Testis (tissue), 2 donors: Measurements from ENCODE around the gene SYTL1.

Source experiments
- POLR2A ChIP-seq: fragments of 450-650 bp; IDR thresholded peaks from one replicate; pipeline ENCODE4 v1.6.1; 2017; ENCODE audit warnings: antibody characterized with exemption, mild to moderate bottlenecking, moderate library complexity
- TF ChIP-seq, protein P1 (sequence below), 3 experiments: fragments of 450-650 bp in 2 of 3; fragments of 200-600 bp in 1 of 3; sonication (generic) in 1 of 3; IDR thresholded peaks; one replicate each; pipeline ENCODE4 v1.5.1; 2016 to 2019; ENCODE audit warnings: antibody characterized with exemption in 3 of 3, mild to moderate bottlenecking in 2 of 3, moderate library complexity in 1 of 3

DNA sequence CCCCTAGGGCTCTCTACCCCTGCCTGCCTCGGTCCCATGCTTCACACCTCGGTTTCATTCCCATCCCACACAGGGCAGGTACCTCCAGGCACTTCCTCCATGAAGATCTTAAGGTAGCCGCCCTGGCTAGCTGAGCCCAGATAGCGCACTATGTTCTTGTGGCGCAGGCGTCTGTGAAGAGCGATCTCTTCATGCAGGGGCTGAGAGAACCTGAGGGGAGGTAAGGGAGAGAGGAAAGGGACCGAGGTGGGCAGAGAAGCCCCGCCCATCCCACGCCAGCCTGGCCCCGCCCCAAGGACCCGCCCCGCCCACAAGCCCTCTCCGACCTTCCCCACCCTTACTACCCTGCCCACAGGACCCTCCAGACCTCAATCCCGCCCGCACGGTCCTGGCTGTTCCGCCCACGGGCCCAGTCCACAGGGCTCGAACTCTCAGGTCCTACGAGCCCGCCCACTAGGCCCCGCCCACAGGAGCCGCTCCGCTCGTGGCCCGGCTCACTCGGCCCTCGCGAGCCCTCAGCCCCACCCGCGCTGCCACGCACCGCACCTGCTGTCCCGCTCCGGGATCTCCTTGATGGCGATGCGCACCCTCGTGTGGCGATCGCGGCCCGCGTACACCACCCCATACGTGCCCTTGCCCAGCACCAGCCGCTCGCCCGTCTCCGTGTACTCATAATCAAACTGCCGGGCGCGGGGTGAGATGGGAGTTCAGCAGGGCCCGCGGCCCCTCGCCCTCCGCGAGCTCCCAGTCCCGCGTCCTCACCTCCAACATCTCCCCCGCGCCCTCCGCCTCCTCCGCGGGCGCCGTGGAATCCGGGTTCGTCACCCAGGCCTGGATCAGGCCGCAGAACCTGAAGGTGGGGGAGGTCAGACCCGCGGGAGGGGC lies 18.6 kb downstream of the SYTL1 start:
- no peak for TF ChIP-seq POLR2A
- TF ChIP-seq, protein P1, sequence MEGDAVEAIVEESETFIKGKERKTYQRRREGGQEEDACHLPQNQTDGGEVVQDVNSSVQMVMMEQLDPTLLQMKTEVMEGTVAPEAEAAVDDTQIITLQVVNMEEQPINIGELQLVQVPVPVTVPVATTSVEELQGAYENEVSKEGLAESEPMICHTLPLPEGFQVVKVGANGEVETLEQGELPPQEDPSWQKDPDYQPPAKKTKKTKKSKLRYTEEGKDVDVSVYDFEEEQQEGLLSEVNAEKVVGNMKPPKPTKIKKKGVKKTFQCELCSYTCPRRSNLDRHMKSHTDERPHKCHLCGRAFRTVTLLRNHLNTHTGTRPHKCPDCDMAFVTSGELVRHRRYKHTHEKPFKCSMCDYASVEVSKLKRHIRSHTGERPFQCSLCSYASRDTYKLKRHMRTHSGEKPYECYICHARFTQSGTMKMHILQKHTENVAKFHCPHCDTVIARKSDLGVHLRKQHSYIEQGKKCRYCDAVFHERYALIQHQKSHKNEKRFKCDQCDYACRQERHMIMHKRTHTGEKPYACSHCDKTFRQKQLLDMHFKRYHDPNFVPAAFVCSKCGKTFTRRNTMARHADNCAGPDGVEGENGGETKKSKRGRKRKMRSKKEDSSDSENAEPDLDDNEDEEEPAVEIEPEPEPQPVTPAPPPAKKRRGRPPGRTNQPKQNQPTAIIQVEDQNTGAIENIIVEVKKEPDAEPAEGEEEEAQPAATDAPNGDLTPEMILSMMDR (IDR thresholded peaks at IDR 0.05): no peak
